GM12878 (cell line): ENCODE data around the gene RNF186. TPM values are rescaled to one million over a fixed set of nuclear protein-coding genes. Genes with fewer than 3 reads are reported as not detected.

ENCODE experiments used
- ATAC-seq: fragments of 200-7000 bp; cut with Tn5 transposase; 3 replicates; pipeline ENCODE4 v1.9.1; 2020; ENCODE audit warnings: mild to moderate bottlenecking, moderate library complexity
- BruUV-seq: library from RNA; stranded (reverse); fragments of 400-500 nt; replicated peaks from 2 replicates; lab custom pipeline; 2021; lab: Mats Ljungman, UMichigan
- CTCF ChIA-PET: fragments of 300-600 bp; sonication (Branson Sonifier 250); formaldehyde crosslinking; extraction: SDS; loops from one replicate; lab custom pipeline; 2021; ENCODE audit warnings: inconsistent platforms; lab: Yijun Ruan, JAX
- POLR2A ChIA-PET: fragments of 350-600 bp; formaldehyde crosslinking; extraction: SDS; loops from one replicate; lab custom pipeline; 2021; ENCODE audit warnings: inconsistent platforms; lab: Charles Lee
- RAD21 ChIA-PET: fragments of 300-600 bp; sonication (Branson Sonifier 250); formaldehyde crosslinking; loops from one replicate; lab custom pipeline; 2023; ENCODE audit warnings: antibody characterized with exemption; ENCODE audit not compliant: unreplicated experiment; lab: Charles Lee
- SMC1A ChIA-PET: fragments of 300-600 bp; sonication (Branson Sonifier 250); formaldehyde crosslinking; loops from one replicate; lab custom pipeline; 2023; ENCODE audit not compliant: unreplicated experiment, uncharacterized antibody; lab: Charles Lee
- DNase-seq: peaks from one replicate; pipeline ENCODE4 v3.0.0-alpha.2; 2011; ENCODE audit warnings: low read depth, low spot score
- FAIRE-seq: peaks from 3 replicates; lab custom pipeline; 2011; peaks lifted over from hg19 to GRCh38; lab: Jason Lieb, UNC
- H2AFZ ChIP-seq: 2 replicates; pipeline ENCODE4 v1.6.0; 2011; ENCODE audit warnings: low read depth, low read length, control low read depth; ENCODE audit not compliant: control insufficient read depth
- H3K27ac ChIP-seq: 2 replicates; pipeline ENCODE4 v1.5.1; 2011; ENCODE audit warnings: control low read depth; ENCODE audit not compliant: control insufficient read depth, insufficient read depth
- H3K27me3 ChIP-seq, 2 experiments: replicated peaks in 1 of 2; 2 replicates each; pipeline versions ENCODE4 v1.6.0 to v1.6.1; 2011; ENCODE audit warnings: low read length in 1 of 2; ENCODE audit not compliant: control insufficient read depth in 2 of 2, insufficient read depth in 2 of 2
- H3K36me3 ChIP-seq, 2 experiments: 2 replicates each; pipeline ENCODE4 v1.5.1; 2011; ENCODE audit warnings: low read length in 1 of 2; ENCODE audit not compliant: control insufficient read depth in 2 of 2, insufficient read depth in 2 of 2
- H3K4me1 ChIP-seq: 2 replicates; pipeline ENCODE4 v1.6.1; 2011; ENCODE audit warnings: mild to moderate bottlenecking, low read length, moderate library complexity, mixed read lengths; ENCODE audit not compliant: control insufficient read depth, insufficient read depth
- H3K4me2 ChIP-seq: 2 replicates; pipeline ENCODE4 v1.6.0; 2011; ENCODE audit warnings: control low read depth; ENCODE audit not compliant: control insufficient read depth, insufficient read depth
- H3K4me3 ChIP-seq: fragments of 200-600 bp; sonication (generic); 2 replicates; pipeline ENCODE4 v1.5.1; 2016
- H3K79me2 ChIP-seq: 2 replicates; pipeline ENCODE4 v1.6.0; 2011; ENCODE audit warnings: low read length; ENCODE audit not compliant: control insufficient read depth, insufficient read depth
- H3K9ac ChIP-seq: 2 replicates; pipeline ENCODE4 v1.8.0; 2011; ENCODE audit warnings: low read length, control low read depth, mixed read lengths; ENCODE audit not compliant: control insufficient read depth, insufficient read depth
- H3K9me3 ChIP-seq: replicated peaks from 3 replicates; pipeline ENCODE4 v1.5.1; 2011; ENCODE audit warnings: mild to moderate bottlenecking, low read length; ENCODE audit not compliant: control insufficient read depth, insufficient read depth
- H4K20me1 ChIP-seq: 2 replicates; pipeline ENCODE4 v1.6.0; 2011; ENCODE audit not compliant: control insufficient read depth, insufficient read depth
- CEBPZ ChIP-seq: fragments of 150-350 bp; IDR thresholded peaks from 2 replicates; pipeline ENCODE4 v1.6.1; 2016; ENCODE audit warnings: low read depth, low read length
- MEF2B ChIP-seq: fragments of 450-650 bp; IDR thresholded peaks from 2 replicates; pipeline ENCODE4 v1.6.1; 2018; ENCODE audit warnings: mild to moderate bottlenecking, moderate library complexity; ENCODE audit not compliant: partially characterized antibody, poor library complexity, severe bottlenecking
- MTA2 ChIP-seq: fragments of 450-650 bp; IDR thresholded peaks from 2 replicates; pipeline ENCODE4 v1.6.1; 2016; ENCODE audit warnings: low read depth, mild to moderate bottlenecking, moderate library complexity
- NR2C2 ChIP-seq: IDR thresholded peaks from 2 replicates; pipeline ENCODE4 v1.6.1; 2011; ENCODE audit warnings: borderline replicate concordance, low read depth; ENCODE audit not compliant: control insufficient read depth, insufficient read length
- NRF1 ChIP-seq: conservative IDR thresholded peaks from 2 replicates; pipeline ENCODE4 v1.6.1; 2011; ENCODE audit warnings: mild to moderate bottlenecking, low read depth, low read length, improper control_type of control experiment
- POLR2AphosphoS2 ChIP-seq: IDR thresholded peaks from 2 replicates; pipeline ENCODE4 v1.6.1; 2011; ENCODE audit warnings: low read depth, mild to moderate bottlenecking, low read length, improper control_type of control experiment, moderate library complexity
- RB1 ChIP-seq: fragments of 450-650 bp; formaldehyde crosslinking; IDR thresholded peaks from 2 replicates; pipeline ENCODE4 v1.6.1; 2017; ENCODE audit warnings: mild to moderate bottlenecking, borderline replicate concordance
- SUZ12 ChIP-seq: fragments of 200-600 bp; sonication (generic); IDR thresholded peaks from one replicate; pipeline ENCODE4 v1.6.1; 2018; ENCODE audit warnings: antibody characterized with exemption, mild to moderate bottlenecking; ENCODE audit not compliant: unreplicated experiment
- ZBTB11 ChIP-seq: fragments of 450-650 bp; formaldehyde crosslinking; IDR thresholded peaks from 2 replicates; pipeline ENCODE4 v1.5.0; 2022; ENCODE audit warnings: mild to moderate bottlenecking, missing genetic modification characterization
- ZNF217 ChIP-seq: fragments of 450-650 bp; IDR thresholded peaks from 2 replicates; pipeline ENCODE4 v1.6.1; 2017; ENCODE audit warnings: antibody characterized with exemption, mild to moderate bottlenecking
- ZNF274 ChIP-seq: IDR thresholded peaks from one replicate; pipeline ENCODE4 v1.8.0; 2011; ENCODE audit not compliant: insufficient read length, insufficient read depth
- ZNF384 ChIP-seq: IDR thresholded peaks from 2 replicates; pipeline ENCODE4 v1.6.1; 2012; ENCODE audit warnings: low read depth, mild to moderate bottlenecking, low read length, improper control_type of control experiment, borderline replicate concordance
- ZNF622 ChIP-seq: fragments of 450-650 bp; IDR thresholded peaks from 2 replicates; pipeline ENCODE4 v1.6.1; 2017; ENCODE audit warnings: mild to moderate bottlenecking, inconsistent platforms
- WGBS: methylation state at CpG from one replicate; pipeline ENCODE4 v1.1.6; 2016; ENCODE audit warnings: low lambda C conversion rate; ENCODE audit not compliant: insufficient replicate concordance, insufficient coverage; ENCODE audit errors: missing lambda C conversion rate; 5-methylcytosine and 5-hydroxymethylcytosine counted together
- in situ Hi-C: fragments of 300-500 bp; cut with MboI; formaldehyde crosslinking; loops from 9 replicates; pipeline ENCODE4 v1.14.3; 2018; ENCODE audit warnings: mixed read lengths
- intact Hi-C: fragments of 100-400 bp; cut with micrococcal nuclease; formaldehyde crosslinking; loops from one replicate; pipeline ENCODE4 v1.14.2; 2022; ENCODE audit not compliant: unreplicated experiment
- polyA plus RNA-seq, 11 experiments: library from polyadenylated mRNA; depleted of rRNA in 4 of 11; unstranded in 6 of 11; stranded (reverse) in 5 of 11; fragments of >200 nt; fragmentation: Nextera tagmentation in 4 of 11; fragmentation: Illumina TruSeq in 1 of 11; extraction: Ambion mirVana in 4 of 11; extraction: Trizol in 1 of 11; gene quantifications; 1 replicate in 1 of 11; 2 replicates in 10 of 11; pipeline versions ENCODE4 v1.2.1 to v1.2.3, GENCODE V29; 2011 to 2016; ENCODE audit warnings: inconsistent platforms in 2 of 11, missing spikeins in 2 of 11, low read depth in 1 of 11
- total RNA-seq, 4 experiments: library from RNA; depleted of rRNA in 3 of 4; stranded (reverse); fragments of >200 nt in 3 of 4; fragmentation: Illumina TruSeq in 1 of 4; extraction: Trizol in 1 of 4; gene quantifications; 2 replicates each; pipeline versions ENCODE4 v1.2.1 to v1.2.3, GENCODE V29; 2013 to 2021

RNF186 gene
- total and polyA plus RNA-seq, 10 of the 15 experiments (the other 5 are each of a cell fraction or from before 2014, with no cell fraction given), result not detected

DNA sequence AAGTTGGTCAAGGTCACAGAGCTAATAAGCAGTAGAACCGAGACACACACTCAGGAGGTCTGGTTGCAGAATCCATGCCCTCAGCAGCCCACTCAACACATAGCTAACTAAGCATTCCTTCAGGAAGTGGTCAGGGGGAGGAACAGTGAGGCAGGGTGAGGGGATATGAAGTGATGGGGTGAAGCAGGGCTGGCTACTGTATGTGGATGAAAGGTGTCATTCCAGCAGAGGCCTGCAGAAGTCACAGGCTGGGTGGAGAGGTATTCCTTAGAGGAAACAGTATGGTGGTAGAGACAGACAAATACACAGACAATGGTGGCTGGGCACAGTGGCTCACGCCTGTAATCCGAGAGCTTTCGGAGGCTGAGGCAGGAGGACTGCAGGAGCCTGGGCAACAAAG is 29.4 kb downstream of the RNF186 start (continued):
- no peak for TF ChIP-seq ZBTB11 (CRISPR knock-in tag)
- TF ChIP-seq CEBPZ, result no peak
- TF ChIP-seq ZNF217, result no peak
- no peak for TF ChIP-seq POLR2AphosphoS2

DNA sequence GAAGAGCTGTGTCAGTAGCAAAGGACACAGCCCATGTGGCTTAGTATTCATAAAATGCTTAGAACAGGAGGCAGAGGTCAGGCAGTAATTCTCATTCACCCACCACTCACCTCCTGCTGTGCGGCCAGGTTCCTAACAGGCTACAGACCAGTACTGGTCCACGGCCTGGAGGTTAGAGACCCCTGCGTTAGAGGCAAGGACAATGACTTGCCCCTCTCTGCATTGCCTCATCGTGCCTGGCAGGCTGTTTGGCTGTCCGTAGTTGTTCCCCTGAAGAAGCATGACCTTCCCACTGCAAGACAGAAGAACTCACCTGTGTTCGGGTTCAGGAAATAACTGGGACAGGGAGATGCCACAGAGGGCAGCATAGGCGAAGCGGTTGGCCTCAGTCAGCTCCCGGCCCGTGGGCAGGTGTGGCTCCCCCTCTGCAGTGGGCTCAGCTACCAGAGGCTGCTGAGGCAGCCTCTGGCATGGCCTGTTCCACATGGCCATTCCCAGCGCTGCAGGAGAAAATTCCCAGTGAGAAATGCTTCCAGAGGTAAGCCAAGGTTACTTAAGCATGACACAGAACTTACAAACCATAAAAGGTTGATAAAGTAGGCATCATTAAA is 34.7 kb downstream of the RNF186 start:
- Histone ChIP-seq H3K27ac (no peak overlapping the region), H3K4me2 (no peak overlapping the region), H2AFZ (no peak overlapping the region), H3K36me3 (peaks cover 6 to 11% of the 10 kb centered on the region in 2 experiments), H3K9ac (no peak overlapping the region), H4K20me1 (no peaks in the 10 kb centered on the region), H3K4me1 (no peaks in the 10 kb centered on the region), H3K27me3 (no peaks in the 10 kb centered on the region), H3K4me3 (no peak overlapping the region), H3K9me3 (no peaks in the 10 kb centered on the region), H3K79me2 (no peaks in the 10 kb centered on the region)
- BruUV-seq, result no TSS peak
- ChIA-PET SMC1A (no interaction called here), POLR2A (no interaction called here), RAD21 (no interaction called here), CTCF (no interaction called here)
- FAIRE-seq, result no peak
- WGBS, result 95% methylated on average over 11 of the region's 11 CpGs
- ATAC-seq, result no peak
- intact Hi-C loops (no loop called here), in situ Hi-C loops (loop anchor here (5.0 kb wide), 1 partner anchor 48 kb away; no protein-coding TSS in a partner anchor)
- no peak for DNase-seq
- no peak for TF ChIP-seq MEF2B
- no peak for TF ChIP-seq RB1
- no peak for TF ChIP-seq ZNF622
- TF ChIP-seq ZNF274, result no peak
- TF ChIP-seq ZNF384, result no peak
- no peak for TF ChIP-seq NRF1
- TF ChIP-seq SUZ12, result no peak
- no peak for TF ChIP-seq MTA2
- no peak for TF ChIP-seq NR2C2
